IMR-90 (cell line): ENCODE data around the gene RB1.
A peak's percentile ranks its signal among the peaks of the same experiment; 100 is the strongest.

ENCODE experiments used
- BHLHE40 ChIP-seq: fragments of 150-350 bp; IDR thresholded peaks from 2 replicates; pipeline ENCODE4 v1.6.1; 2016; ENCODE audit warnings: mild to moderate bottlenecking, low read depth, low read length
- CEBPB ChIP-seq: IDR thresholded peaks from 2 replicates; pipeline ENCODE4 v1.6.1; 2012; ENCODE audit warnings: low read depth, low read length, improper control_type of control experiment
- CTCF ChIP-seq: conservative IDR thresholded peaks from 2 replicates; pipeline ENCODE4 v1.5.1; 2012; ENCODE audit warnings: mild to moderate bottlenecking, low read depth, low read length, improper control_type of control experiment
- ELK1 ChIP-seq: fragments of 150-350 bp; IDR thresholded peaks from 2 replicates; pipeline ENCODE4 v1.6.1; 2016; ENCODE audit warnings: low read depth, mild to moderate bottlenecking, low read length, moderate library complexity, borderline replicate concordance
- FOS ChIP-seq: fragments of 150-350 bp; IDR thresholded peaks from 2 replicates; pipeline ENCODE4 v1.6.1; 2016; ENCODE audit warnings: low read depth, low read length
- MAZ ChIP-seq: IDR thresholded peaks from 2 replicates; pipeline ENCODE4 v1.6.1; 2012; ENCODE audit warnings: low read depth, mild to moderate bottlenecking, low read length, improper control_type of control experiment, moderate library complexity, borderline replicate concordance
- MXI1 ChIP-seq: IDR thresholded peaks from 2 replicates; pipeline ENCODE4 v1.6.1; 2012; ENCODE audit warnings: low read depth, mild to moderate bottlenecking, low read length, moderate library complexity, borderline replicate concordance
- RAD21 ChIP-seq: IDR thresholded peaks from 2 replicates; pipeline ENCODE4 v1.6.1; 2012; ENCODE audit warnings: low read length, improper control_type of control experiment
- RFX5 ChIP-seq: IDR thresholded peaks from 2 replicates; pipeline ENCODE4 v1.8.0; 2012; ENCODE audit warnings: low read depth, mild to moderate bottlenecking, low read length, moderate library complexity
- SMC3 ChIP-seq: fragments of 150-350 bp; IDR thresholded peaks from 2 replicates; pipeline ENCODE4 v1.6.1; 2016; ENCODE audit warnings: low read depth, mild to moderate bottlenecking, antibody characterized with exemption, low read length, moderate library complexity

DNA sequence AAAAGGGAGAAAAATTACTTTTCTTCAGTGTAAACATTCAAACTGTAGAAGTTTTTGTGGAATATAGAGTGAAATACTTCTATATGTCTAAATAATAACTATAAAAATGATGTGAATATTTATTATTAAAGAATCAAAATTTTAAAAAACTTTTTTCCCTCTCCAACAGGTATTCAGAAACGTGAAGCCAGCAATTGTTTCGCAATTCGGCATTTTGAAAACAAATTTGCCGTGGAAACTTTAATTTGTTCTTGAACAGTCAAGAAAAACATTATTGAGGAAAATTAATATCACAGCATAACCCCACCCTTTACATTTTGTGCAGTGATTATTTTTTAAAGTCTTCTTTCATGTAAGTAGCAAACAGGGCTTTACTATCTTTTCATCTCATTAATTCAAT, 42.6 kb upstream of the RB1 start:
- no peak for TF ChIP-seq CTCF
- TF ChIP-seq SMC3: no peak
- no peak for TF ChIP-seq RFX5
- no peak for TF ChIP-seq FOS
- peak; percentile 73 for TF ChIP-seq CEBPB
- TF ChIP-seq MXI1: no peak
- no peak for TF ChIP-seq ELK1
- no peak for TF ChIP-seq BHLHE40
- no peak for TF ChIP-seq MAZ
- no peak for TF ChIP-seq RAD21
